ENCODE measurements around the gene BOLL. TPM values are rescaled to one million over a fixed set of nuclear protein-coding genes. Genes with fewer than 3 reads are reported as not detected.
A peak's percentile ranks its signal among the peaks of the same experiment; 100 is the strongest.
"Not testable (repeated sequence)": the region's sequence is repeated elsewhere in the genome, so short reads cannot be mapped to it uniquely, and the experiment has no call there.

The BOLL gene
- polyA plus RNA-seq (2013, experiment 1 of 2), result not detected
- not detected for polyA plus RNA-seq (2013, experiment 2 of 2)

DNA sequence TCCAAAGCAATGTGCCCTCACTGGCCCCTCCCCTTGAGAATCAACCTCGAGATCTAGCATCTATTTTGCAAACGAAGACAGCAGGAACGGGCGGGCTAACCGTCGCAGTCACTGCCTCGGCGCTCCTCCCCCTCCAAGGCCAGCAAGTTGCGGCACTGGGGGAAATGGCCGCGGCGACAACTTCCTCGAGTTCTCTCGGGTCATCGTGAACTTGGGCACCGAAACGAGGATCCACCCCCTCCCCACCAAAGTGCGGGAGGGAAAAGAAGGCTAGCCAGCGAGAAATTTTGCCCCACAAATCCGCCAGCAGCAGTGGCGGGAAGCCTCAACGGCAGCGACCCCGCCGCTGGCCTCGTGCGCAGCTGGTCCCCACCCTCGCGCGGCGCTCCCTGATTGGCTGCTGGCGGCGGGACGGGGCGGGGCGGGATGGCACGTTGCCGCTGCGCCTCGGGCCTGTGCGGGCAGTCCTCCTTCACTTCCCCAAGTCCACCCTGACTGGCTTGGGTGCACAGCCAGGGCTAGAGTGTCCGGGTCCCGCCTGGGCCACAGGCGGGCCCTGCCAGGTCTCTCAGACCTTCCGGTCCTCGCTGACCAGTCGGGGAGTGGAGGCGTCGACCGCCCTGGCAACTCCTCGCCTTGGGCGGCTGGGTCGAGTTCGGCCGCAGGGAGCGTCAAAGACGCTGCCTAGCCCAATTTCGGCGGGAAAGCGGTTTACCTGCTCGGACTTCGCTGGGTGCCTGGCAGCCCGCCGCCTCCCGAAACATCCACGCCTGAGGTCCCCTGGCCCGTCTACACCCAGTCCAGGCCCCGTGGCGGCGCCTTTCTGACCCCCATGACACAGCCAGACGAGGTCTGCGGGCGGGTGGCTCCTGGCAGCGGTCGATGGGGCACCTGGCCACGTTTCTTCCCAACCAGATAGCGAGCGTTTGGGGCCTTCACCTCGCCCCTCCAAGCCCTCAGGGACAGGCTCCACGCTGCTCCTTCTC lies at the start of gene BOLL:
TSS of gene BOLL (minus strand) at position 364 of the 986 bp plus-strand sequence. CDS start 3,469 bp downstream, outside the sequence.
- Histone ChIP-seq H3K36me3 (ENCODE audit: control insufficient read depth, insufficient read depth, low read length) (no peaks in the 10 kb centered on the region), H3K9me3 (ENCODE audit: control insufficient read depth, low read length) (peaks cover 4% of the 10 kb centered on the region), H3K4me3 (ENCODE audit: extremely low read depth, insufficient read depth, low read length, poor library complexity, severe bottlenecking) (peak within 1 kb of the TSS; percentile 12), H3K27ac (ENCODE audit: low read depth, low read length, severe bottlenecking) (no peak within 1 kb of the TSS), H3K4me1 (ENCODE audit: control insufficient read depth, insufficient read depth, low read length, poor library complexity, severe bottlenecking) (no peaks in the 10 kb centered on the region)
- WGBS, 2 experiments (ENCODE audit: insufficient coverage in 2 of 2), result 94 to 95% methylated on average over 56 to 79 of the region's 80 CpGs

GRCh38 chr2:197834771-197835170 lies 49.7 kb upstream of the BOLL start:
- not testable (repeated sequence) for H3K27ac ChIP-seq (ENCODE audit: low read depth, low read length, severe bottlenecking); H3K4me1 ChIP-seq (ENCODE audit: control insufficient read depth, insufficient read depth, low read length, poor library complexity, severe bottlenecking); H3K4me3 ChIP-seq (ENCODE audit: extremely low read depth, insufficient read depth, low read length, poor library complexity, severe bottlenecking); H3K36me3 ChIP-seq (ENCODE audit: control insufficient read depth, insufficient read depth, low read length); H3K9me3 ChIP-seq (ENCODE audit: control insufficient read depth, low read length)
- WGBS, 2 experiments (ENCODE audit: insufficient coverage in 2 of 2), result 100% methylated on average over 1 of the region's 2 CpGs; no CpG with 5 or more reads in 1 of the 2 experiments

DNA sequence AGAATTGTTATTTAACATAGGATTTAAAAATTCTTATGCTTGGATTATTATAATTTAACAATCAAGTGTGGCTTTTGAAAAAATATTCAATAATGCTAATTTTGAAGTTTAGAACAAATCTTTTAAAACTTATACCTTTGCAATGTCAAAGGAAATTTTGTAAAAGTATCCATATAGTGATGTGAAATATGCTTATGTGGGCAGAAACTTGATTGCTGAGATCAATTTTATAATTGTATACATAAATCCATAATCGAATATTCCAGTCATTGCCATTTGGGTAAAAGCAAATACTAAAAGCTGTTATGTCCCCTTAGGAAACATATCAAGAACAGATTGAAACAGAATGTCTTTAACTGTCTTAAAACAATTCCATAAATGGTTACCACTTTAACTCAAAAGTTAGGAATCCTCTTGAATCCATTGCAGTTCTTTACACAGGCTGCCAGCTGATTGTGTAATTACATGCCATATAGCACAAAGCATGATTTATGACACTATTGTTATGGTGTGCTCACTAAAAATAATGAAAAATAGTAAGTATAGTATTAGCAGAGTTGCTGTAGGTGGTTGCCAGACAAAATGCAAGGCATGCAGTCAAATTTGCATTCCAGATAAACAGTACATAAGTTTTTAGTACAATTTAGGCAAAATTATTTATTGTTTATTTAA lies 43.5 kb upstream of the BOLL start:
- Histone ChIP-seq H3K4me1 (ENCODE audit: control insufficient read depth, insufficient read depth, low read length, poor library complexity, severe bottlenecking) (no peaks in the 10 kb centered on the region), H3K9me3 (ENCODE audit: control insufficient read depth, low read length) (no peaks in the 10 kb centered on the region), H3K27ac (ENCODE audit: low read depth, low read length, severe bottlenecking) (no peak overlapping the region), H3K36me3 (ENCODE audit: control insufficient read depth, insufficient read depth, low read length) (no peaks in the 10 kb centered on the region), H3K4me3 (ENCODE audit: extremely low read depth, insufficient read depth, low read length, poor library complexity, severe bottlenecking) (no peak overlapping the region)
- 80% methylated on average over 1 of the region's 1 CpG; no CpG with 5 or more reads in 1 of the 2 experiments for WGBS, 2 experiments (ENCODE audit: insufficient coverage in 2 of 2)

DNA sequence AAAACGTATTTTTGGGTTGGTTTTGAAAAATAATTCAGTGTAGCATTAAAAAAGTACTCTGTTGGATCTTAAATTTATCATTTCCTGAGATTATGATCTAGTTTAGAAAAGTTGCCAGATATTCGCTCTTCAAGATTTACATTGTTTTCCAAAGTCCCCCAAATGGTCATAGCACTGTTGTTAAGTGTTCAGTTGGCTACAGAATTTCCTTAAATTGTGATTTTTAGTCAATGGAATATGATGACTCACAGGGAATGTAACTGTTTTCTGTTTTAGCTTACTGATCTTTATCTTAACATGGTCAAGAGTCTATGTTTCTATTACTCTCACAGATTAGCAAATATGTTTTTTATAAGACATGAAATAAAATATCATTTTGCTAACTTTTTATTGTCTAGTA lies 42.5 kb upstream of the BOLL start:
- Histone ChIP-seq H3K9me3 (ENCODE audit: control insufficient read depth, low read length) (no peaks in the 10 kb centered on the region), H3K4me3 (ENCODE audit: extremely low read depth, insufficient read depth, low read length, poor library complexity, severe bottlenecking) (no peak overlapping the region), H3K4me1 (ENCODE audit: control insufficient read depth, insufficient read depth, low read length, poor library complexity, severe bottlenecking) (no peaks in the 10 kb centered on the region), H3K27ac (ENCODE audit: low read depth, low read length, severe bottlenecking) (no peak overlapping the region), H3K36me3 (ENCODE audit: control insufficient read depth, insufficient read depth, low read length) (no peaks in the 10 kb centered on the region)
- 100% methylated on average over 1 of the region's 2 CpGs for WGBS, 2 experiments (ENCODE audit: insufficient coverage in 2 of 2)

DNA sequence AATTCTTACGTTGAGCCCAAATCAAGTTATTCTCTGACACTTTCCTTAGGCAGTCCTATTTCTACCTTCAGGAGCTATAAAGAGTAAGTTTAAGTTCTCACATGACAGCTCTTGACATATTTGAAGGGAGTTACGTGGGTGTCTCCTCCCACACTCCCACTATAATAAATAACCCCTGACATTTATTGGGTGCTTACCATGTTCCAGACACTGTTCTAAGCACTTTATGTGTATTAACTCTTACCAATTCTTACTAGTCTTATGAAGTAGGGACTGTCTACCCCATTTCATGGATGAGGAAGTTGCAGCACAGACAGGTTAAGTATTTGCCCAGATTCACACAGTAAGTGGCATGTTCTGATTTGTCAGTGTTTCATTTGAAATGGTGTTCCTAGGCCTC lies 37.2 kb upstream of the BOLL start:
- Histone ChIP-seq H3K9me3 (ENCODE audit: control insufficient read depth, low read length) (no peaks in the 10 kb centered on the region), H3K4me1 (ENCODE audit: control insufficient read depth, insufficient read depth, low read length, poor library complexity, severe bottlenecking) (no peaks in the 10 kb centered on the region), H3K36me3 (ENCODE audit: control insufficient read depth, insufficient read depth, low read length) (no peaks in the 10 kb centered on the region), H3K27ac (ENCODE audit: low read depth, low read length, severe bottlenecking) (no peak overlapping the region), H3K4me3 (ENCODE audit: extremely low read depth, insufficient read depth, low read length, poor library complexity, severe bottlenecking) (no peak overlapping the region)
- 83% methylated on average over 1 of the region's 2 CpGs; no CpG with 5 or more reads in 1 of the 2 experiments for WGBS, 2 experiments (ENCODE audit: insufficient coverage in 2 of 2)

GRCh38 chr2:197821550-197822289 lies 36.6 kb upstream of the BOLL start:
- H3K36me3 ChIP-seq (ENCODE audit: control insufficient read depth, insufficient read depth, low read length), result no peaks in the 10 kb centered on the region
- WGBS, 2 experiments (ENCODE audit: insufficient coverage in 2 of 2), result 91 to 100% methylated on average over 1 of the region's 2 CpGs
- H3K9me3 ChIP-seq (ENCODE audit: control insufficient read depth, low read length), result no peaks in the 10 kb centered on the region
- H3K27ac ChIP-seq (ENCODE audit: low read depth, low read length, severe bottlenecking), result no peak overlapping the region
- no peaks in the 10 kb centered on the region for H3K4me1 ChIP-seq (ENCODE audit: control insufficient read depth, insufficient read depth, low read length, poor library complexity, severe bottlenecking)
- H3K4me3 ChIP-seq (ENCODE audit: extremely low read depth, insufficient read depth, low read length, poor library complexity, severe bottlenecking), result no peak overlapping the region

- WGBS, 2 experiments (ENCODE audit: insufficient coverage in 2 of 2), result no CpG with 5 or more reads among the region's 2 CpGs
- H3K4me1 ChIP-seq (ENCODE audit: control insufficient read depth, insufficient read depth, low read length, poor library complexity, severe bottlenecking), result peaks cover 1% of the 10 kb centered on the region
- H3K9me3 ChIP-seq (ENCODE audit: control insufficient read depth, low read length), result no peaks in the 10 kb centered on the region
- H3K27ac ChIP-seq (ENCODE audit: low read depth, low read length, severe bottlenecking), result no peak overlapping the region
- H3K4me3 ChIP-seq (ENCODE audit: extremely low read depth, insufficient read depth, low read length, poor library complexity, severe bottlenecking), result no peak overlapping the region
- H3K36me3 ChIP-seq (ENCODE audit: control insufficient read depth, insufficient read depth, low read length), result no peaks in the 10 kb centered on the region
Observed at GRCh38 chr2:197814526-197814925, 29.4 kb upstream of the BOLL start.

DNA sequence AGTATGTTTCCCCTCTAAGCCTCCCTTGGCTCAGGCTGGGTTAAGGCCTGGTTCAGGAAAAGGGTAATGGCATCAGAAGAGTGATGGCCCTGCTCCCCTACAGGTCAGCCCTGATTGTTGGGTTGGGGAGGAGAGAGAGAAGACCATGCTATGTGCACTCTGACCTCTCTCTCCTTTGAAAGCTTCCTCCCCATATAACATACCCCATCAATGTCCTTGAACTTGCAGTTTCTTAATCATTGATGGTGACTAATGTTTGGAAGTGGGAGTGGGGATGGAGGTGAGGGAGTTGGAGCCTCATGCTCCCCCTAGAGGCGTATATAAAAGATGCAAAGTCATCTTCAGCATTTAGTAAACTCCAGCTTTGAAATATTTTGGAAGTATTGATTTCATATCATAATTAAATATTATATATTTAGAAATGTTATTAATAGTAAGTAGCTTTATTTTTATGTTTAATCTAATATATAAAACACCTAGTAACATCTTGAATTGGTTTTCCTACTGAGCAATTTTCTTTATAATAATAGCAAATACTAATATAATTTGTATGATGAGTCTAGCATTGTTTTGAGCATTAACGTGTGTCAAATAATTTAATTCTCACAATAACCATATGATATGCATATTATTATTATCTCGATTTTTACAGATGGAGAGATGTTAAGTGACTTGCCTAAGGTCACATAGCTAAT lies 28.1 kb upstream of the BOLL start:
- no peak overlapping the region for H3K4me3 ChIP-seq (ENCODE audit: extremely low read depth, insufficient read depth, low read length, poor library complexity, severe bottlenecking)
- WGBS, 2 experiments (ENCODE audit: insufficient coverage in 2 of 2), result no CpG with 5 or more reads among the region's 3 CpGs
- H3K4me1 ChIP-seq (ENCODE audit: control insufficient read depth, insufficient read depth, low read length, poor library complexity, severe bottlenecking), result peaks cover 7% of the 10 kb centered on the region
- H3K27ac ChIP-seq (ENCODE audit: low read depth, low read length, severe bottlenecking), result no peak overlapping the region
- H3K9me3 ChIP-seq (ENCODE audit: control insufficient read depth, low read length), result no peaks in the 10 kb centered on the region
- H3K36me3 ChIP-seq (ENCODE audit: control insufficient read depth, insufficient read depth, low read length), result no peaks in the 10 kb centered on the region

- Histone ChIP-seq H3K4me3 (ENCODE audit: extremely low read depth, insufficient read depth, low read length, poor library complexity, severe bottlenecking) (no peak overlapping the region), H3K36me3 (ENCODE audit: control insufficient read depth, insufficient read depth, low read length) (no peaks in the 10 kb centered on the region), H3K4me1 (ENCODE audit: control insufficient read depth, insufficient read depth, low read length, poor library complexity, severe bottlenecking) (peaks cover 7% of the 10 kb centered on the region), H3K27ac (ENCODE audit: low read depth, low read length, severe bottlenecking) (no peak overlapping the region), H3K9me3 (ENCODE audit: control insufficient read depth, low read length) (no peaks in the 10 kb centered on the region)
- WGBS, 2 experiments (ENCODE audit: insufficient coverage in 2 of 2), result 82 to 90% methylated on average over 1 of the region's 3 CpGs
Observed at GRCh38 chr2:197810491-197810890, 25.4 kb upstream of the BOLL start.

GRCh38 chr2:197810016-197810415 lies 24.9 kb upstream of the BOLL start:
- H3K9me3 ChIP-seq (ENCODE audit: control insufficient read depth, low read length), result no peaks in the 10 kb centered on the region
- 89% methylated on average over 1 of the region's 3 CpGs; no CpG with 5 or more reads in 1 of the 2 experiments for WGBS, 2 experiments (ENCODE audit: insufficient coverage in 2 of 2)
- H3K4me1 ChIP-seq (ENCODE audit: control insufficient read depth, insufficient read depth, low read length, poor library complexity, severe bottlenecking), result peaks cover 7% of the 10 kb centered on the region
- no peak overlapping the region for H3K27ac ChIP-seq (ENCODE audit: low read depth, low read length, severe bottlenecking)
- no peak overlapping the region for H3K4me3 ChIP-seq (ENCODE audit: extremely low read depth, insufficient read depth, low read length, poor library complexity, severe bottlenecking)
- H3K36me3 ChIP-seq (ENCODE audit: control insufficient read depth, insufficient read depth, low read length), result no peaks in the 10 kb centered on the region

All from mesodermal cell (in vitro differentiated cells).